Activated CD4-positive, alpha-beta T cell treated with anti-CD3 and anti-CD28 coated beads for 48 hours (primary cell): Measurements from ENCODE around the gene AP5Z1.

Experiments
- DNase-seq: peaks from one replicate; pipeline ENCODE4 v3.0.0-alpha.2; 2020

Gene AP5Z1

GRCh38 chr7:4745971-4746919 lies 29.2 kb upstream of the AP5Z1 start:
- DNase-seq, result peak; percentile 41

GRCh38 chr7:4747013-4747412 lies 28.4 kb upstream of the AP5Z1 start:
- DNase-seq, result no peak

- DNase-seq, result no peak
Measured at GRCh38 chr7:4747746-4748145, 27.7 kb upstream of the AP5Z1 start.

GRCh38 chr7:4748231-4748681 lies 27.2 kb upstream of the AP5Z1 start:
- no peak for DNase-seq

- no peak for DNase-seq
Measured at GRCh38 chr7:4749363-4749762, 26.1 kb upstream of the AP5Z1 start.

GRCh38 chr7:4749798-4750197 lies 25.6 kb upstream of the AP5Z1 start:
- DNase-seq, result no peak

- no peak for DNase-seq
Measured at GRCh38 chr7:4751398-4751947, 23.9 kb upstream of the AP5Z1 start.

- peak; percentile 90 for DNase-seq
Measured at GRCh38 chr7:4753598-4754432, 21.6 kb upstream of the AP5Z1 start.

GRCh38 chr7:4754433-4755010 lies 20.9 kb upstream of the AP5Z1 start:
- DNase-seq, result no peak

GRCh38 chr7:4755045-4755444 lies 20.4 kb upstream of the AP5Z1 start:
- no peak for DNase-seq

GRCh38 chr7:4758111-4758510 lies 17.3 kb upstream of the AP5Z1 start:
- no peak for DNase-seq

GRCh38 chr7:4758791-4759190 lies 16.6 kb upstream of the AP5Z1 start:
- no peak for DNase-seq

GRCh38 chr7:4759211-4759610 lies 16.2 kb upstream of the AP5Z1 start:
- DNase-seq, result no peak

- no peak for DNase-seq
Measured at GRCh38 chr7:4760952-4761351, 14.5 kb upstream of the AP5Z1 start.

GRCh38 chr7:4762121-4763055 lies 13.0 kb upstream of the AP5Z1 start:
- no peak for DNase-seq

- no peak for DNase-seq
Measured at GRCh38 chr7:4763091-4763793, 12.2 kb upstream of the AP5Z1 start.

- no peak for DNase-seq
Measured at GRCh38 chr7:4763794-4764185, 11.6 kb upstream of the AP5Z1 start.

- no peak for DNase-seq
Measured at GRCh38 chr7:4764402-4765007, 10.9 kb upstream of the AP5Z1 start.

- DNase-seq, result no peak
Measured at GRCh38 chr7:4765776-4766490, 9.5 kb upstream of the AP5Z1 start.
